ENCODE measurements around the gene ITIH4. TPM values are rescaled to one million over a fixed set of nuclear protein-coding genes. Genes with fewer than 3 reads are reported as not detected.

The ITIH4 gene
- total RNA-seq, 1 donor from 2014 or later: 23.7 TPM

DNA sequence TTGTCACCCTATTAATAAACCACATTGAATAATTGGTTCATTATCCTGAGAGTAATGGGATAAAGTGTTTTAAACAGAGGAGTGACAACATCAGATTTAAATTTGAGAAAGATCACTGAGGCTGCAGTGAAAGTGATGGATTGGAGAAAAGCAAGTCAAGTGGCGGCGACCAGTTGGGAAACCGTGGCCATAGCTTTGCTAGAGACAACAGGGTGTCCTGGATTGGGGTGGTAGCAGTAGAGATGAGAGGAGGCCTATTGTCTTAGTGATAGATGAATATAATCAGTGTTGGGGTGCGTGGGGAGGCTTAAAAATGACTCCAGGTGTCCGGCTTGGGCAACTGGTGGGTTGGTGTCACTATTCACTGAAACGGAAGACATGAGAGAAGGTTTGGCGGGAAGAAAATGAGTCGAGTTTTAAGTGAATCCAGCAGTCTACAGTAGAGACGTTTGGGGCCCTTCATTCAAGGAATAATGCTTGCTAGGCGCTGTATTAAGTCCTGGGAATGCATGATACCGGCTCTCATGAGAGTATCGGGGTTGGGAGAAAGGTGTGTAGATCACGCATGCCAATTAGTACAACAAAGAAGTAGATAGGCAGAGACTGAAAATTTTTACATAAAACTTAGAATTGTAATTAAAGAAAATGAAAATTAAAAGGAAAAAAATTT, 60.6 kb downstream of the ITIH4 start:
- Histone ChIP-seq H3K9me3 (no peaks in the 10 kb centered on the region), H3K4me3 (peak overlapping the region; percentile 93), H3K27me3 (ENCODE audit: low read depth) (no peaks in the 10 kb centered on the region), H3K4me1 (peaks cover 18% of the 10 kb centered on the region), H3K36me3 (peaks cover 29% of the 10 kb centered on the region), H3K27ac (peak overlapping the region; percentile 86)
- intact Hi-C loops (cut with DNase I): no loop called here
- ATAC-seq (peak in 1 of 2 donors; percentile 2), DNase-seq (no peak)
- TF ChIP-seq, protein P1, sequence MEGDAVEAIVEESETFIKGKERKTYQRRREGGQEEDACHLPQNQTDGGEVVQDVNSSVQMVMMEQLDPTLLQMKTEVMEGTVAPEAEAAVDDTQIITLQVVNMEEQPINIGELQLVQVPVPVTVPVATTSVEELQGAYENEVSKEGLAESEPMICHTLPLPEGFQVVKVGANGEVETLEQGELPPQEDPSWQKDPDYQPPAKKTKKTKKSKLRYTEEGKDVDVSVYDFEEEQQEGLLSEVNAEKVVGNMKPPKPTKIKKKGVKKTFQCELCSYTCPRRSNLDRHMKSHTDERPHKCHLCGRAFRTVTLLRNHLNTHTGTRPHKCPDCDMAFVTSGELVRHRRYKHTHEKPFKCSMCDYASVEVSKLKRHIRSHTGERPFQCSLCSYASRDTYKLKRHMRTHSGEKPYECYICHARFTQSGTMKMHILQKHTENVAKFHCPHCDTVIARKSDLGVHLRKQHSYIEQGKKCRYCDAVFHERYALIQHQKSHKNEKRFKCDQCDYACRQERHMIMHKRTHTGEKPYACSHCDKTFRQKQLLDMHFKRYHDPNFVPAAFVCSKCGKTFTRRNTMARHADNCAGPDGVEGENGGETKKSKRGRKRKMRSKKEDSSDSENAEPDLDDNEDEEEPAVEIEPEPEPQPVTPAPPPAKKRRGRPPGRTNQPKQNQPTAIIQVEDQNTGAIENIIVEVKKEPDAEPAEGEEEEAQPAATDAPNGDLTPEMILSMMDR (IDR thresholded peaks at IDR 0.05): no peak

DNA sequence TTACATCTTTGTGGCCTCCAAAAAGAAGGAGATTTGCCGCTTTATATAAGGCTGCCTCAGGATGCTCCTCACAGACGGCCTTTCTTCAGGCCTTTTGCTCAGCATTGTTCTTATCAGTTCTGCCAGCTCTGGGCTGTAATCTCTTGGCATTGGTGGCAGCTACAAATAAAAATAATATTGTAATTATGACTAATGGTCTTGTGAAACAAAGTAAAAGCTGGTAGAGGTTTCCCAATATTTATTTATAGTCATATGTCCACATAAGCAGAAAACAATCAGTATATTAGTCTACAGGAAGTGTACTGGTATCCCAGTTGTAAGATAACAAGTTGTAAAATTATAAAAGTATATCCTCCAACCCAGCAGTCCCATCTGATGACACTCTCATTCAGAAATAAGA, 67.0 kb downstream of the ITIH4 start:
- H3K27ac ChIP-seq: no peak overlapping the region
- intact Hi-C loops (cut with DNase I): no loop called here
- TF ChIP-seq, protein P1 (IDR thresholded peaks at IDR 0.05): no peak

More for the DNA sequence above, 67.0 kb downstream of the ITIH4 start:
- DNase-seq (no peak), ATAC-seq (no peak)
- H3K27me3 ChIP-seq (ENCODE audit: low read depth): no peaks in the 10 kb centered on the region
- no peak overlapping the region for H3K4me3 ChIP-seq
- H3K36me3 ChIP-seq: peaks cover 94% of the 10 kb centered on the region
- peaks cover 4% of the 10 kb centered on the region for H3K4me1 ChIP-seq
- H3K9me3 ChIP-seq: no peaks in the 10 kb centered on the region

Small RNA genes within 50 kb of the gene (microRNA-seq; reads per million reads assigned to microRNA genes)
- not detected for gene MIR8064 (ENCODE audit: borderline number of aligned reads)

Other genes with a start within 250 kb of the ITIH4 start
- 88.3 TPM for gene PBRM1, start 144.8 kb downstream of the ITIH4 start, total RNA-seq
- gene GNL3, start 144.6 kb downstream of the ITIH4 start, total RNA-seq: 35.2 TPM
- gene GLT8D1, start 124.9 kb downstream of the ITIH4 start, total RNA-seq: 37.1 TPM
- 74.6 TPM for gene SPCS1, start 124.6 kb downstream of the ITIH4 start, total RNA-seq
- gene NEK4, start 59.7 kb downstream of the ITIH4 start, total RNA-seq: 25.1 TPM
- not detected for gene ITIH1, start 53.1 kb downstream of the ITIH4 start, total RNA-seq
- gene ITIH3, start 35.9 kb downstream of the ITIH4 start, total RNA-seq: 4.5 TPM
- gene MUSTN1, start 4.3 kb upstream of the ITIH4 start, total RNA-seq: 7.3 TPM
- 42.4 TPM for gene STIMATE, start 66.9 kb upstream of the ITIH4 start, total RNA-seq
- gene SFMBT1, start 215.4 kb upstream of the ITIH4 start, total RNA-seq: 17.3 TPM